ENCODE results near the gene ATRAID. TPM values are rescaled to one million over a fixed set of nuclear protein-coding genes. Genes with fewer than 3 reads are reported as not detected.
"Not testable (repeated sequence)": the region's sequence is repeated elsewhere in the genome, so short reads cannot be mapped to it uniquely, and the experiment has no call there.

Gene ATRAID
- total and polyA plus RNA-seq, 9 donors: 84.5 to 121 (median 94.2) TPM

GRCh38 chr2:27189989-27190388 lies 21.9 kb upstream of the ATRAID start:
- 100% methylated on average over 1 of the region's 8 CpGs for whole genome bisulfite sequencing (ENCODE audit: insufficient coverage)
- Histone ChIP-seq H3K27me3 (ENCODE audit: control insufficient read depth, insufficient read depth, low read length) (no peaks in the 10 kb centered on the region), H3K36me3 (ENCODE audit: control insufficient read depth, insufficient read depth, low read length) (no peaks in the 10 kb centered on the region), H3K9me3 (replicated peaks; ENCODE audit: control insufficient read depth, low read depth, low read length) (no peaks in the 10 kb centered on the region), H3K4me3 (ENCODE audit: low read length) (no peak overlapping the region), H3K4me1 (ENCODE audit: control insufficient read depth, insufficient read depth, low read length) (no peaks in the 10 kb centered on the region), H3K27ac (ENCODE audit: low read length) (no peak overlapping the region)
- DNase-seq: no peak

- H3K27me3 ChIP-seq (ENCODE audit: control insufficient read depth, insufficient read depth, low read length): no peaks in the 10 kb centered on the region
- H3K27ac ChIP-seq (ENCODE audit: low read length): no peak overlapping the region
- H3K9me3 ChIP-seq (replicated peaks; ENCODE audit: control insufficient read depth, low read depth, low read length): no peaks in the 10 kb centered on the region
- H3K4me1 ChIP-seq (ENCODE audit: control insufficient read depth, insufficient read depth, low read length): no peaks in the 10 kb centered on the region
- H3K36me3 ChIP-seq (ENCODE audit: control insufficient read depth, insufficient read depth, low read length): no peaks in the 10 kb centered on the region
- no peak overlapping the region for H3K4me3 ChIP-seq (ENCODE audit: low read length)
- DNase-seq: peak; percentile 77
- 44% methylated on average over 3 of the region's 8 CpGs for WGBS (ENCODE audit: insufficient coverage)
Measured at GRCh38 chr2:27191070-27191829, 20.6 kb upstream of the ATRAID start.

GRCh38 chr2:27194538-27195354 lies 17.1 kb upstream of the ATRAID start:
- 79% methylated on average over 5 of the region's 17 CpGs for WGBS (ENCODE audit: insufficient coverage)
- H3K27me3 ChIP-seq (ENCODE audit: control insufficient read depth, insufficient read depth, low read length): no peaks in the 10 kb centered on the region
- H3K4me3 ChIP-seq (ENCODE audit: low read length): no peak overlapping the region
- no peaks in the 10 kb centered on the region for H3K9me3 ChIP-seq (replicated peaks; ENCODE audit: control insufficient read depth, low read depth, low read length)
- H3K4me1 ChIP-seq (ENCODE audit: control insufficient read depth, insufficient read depth, low read length): no peaks in the 10 kb centered on the region
- no peak for DNase-seq
- H3K36me3 ChIP-seq (ENCODE audit: control insufficient read depth, insufficient read depth, low read length): peaks cover 6% of the 10 kb centered on the region
- no peak overlapping the region for H3K27ac ChIP-seq (ENCODE audit: low read length)

GRCh38 chr2:27195799-27196198 lies 16.0 kb upstream of the ATRAID start:
- DNase-seq; H3K9me3 ChIP-seq (replicated peaks; ENCODE audit: control insufficient read depth, low read depth, low read length); H3K27me3 ChIP-seq (ENCODE audit: control insufficient read depth, insufficient read depth, low read length); H3K4me3 ChIP-seq (ENCODE audit: low read length); H3K27ac ChIP-seq (ENCODE audit: low read length); H3K4me1 ChIP-seq (ENCODE audit: control insufficient read depth, insufficient read depth, low read length): not testable (repeated sequence)
- no CpG with 5 or more reads among the region's 3 CpGs for WGBS (ENCODE audit: insufficient coverage)
- peaks cover 11% of the 10 kb centered on the region for H3K36me3 ChIP-seq (ENCODE audit: control insufficient read depth, insufficient read depth, low read length)

GRCh38 chr2:27198068-27198467 lies 13.8 kb upstream of the ATRAID start:
- H3K27ac ChIP-seq (ENCODE audit: low read length); H3K4me3 ChIP-seq (ENCODE audit: low read length); H3K4me1 ChIP-seq (ENCODE audit: control insufficient read depth, insufficient read depth, low read length); DNase-seq; H3K9me3 ChIP-seq (replicated peaks; ENCODE audit: control insufficient read depth, low read depth, low read length); H3K27me3 ChIP-seq (ENCODE audit: control insufficient read depth, insufficient read depth, low read length): not testable (repeated sequence)
- peaks cover 29% of the 10 kb centered on the region for H3K36me3 ChIP-seq (ENCODE audit: control insufficient read depth, insufficient read depth, low read length)
- no CpG with 5 or more reads among the region's 3 CpGs for WGBS (ENCODE audit: insufficient coverage)

GRCh38 chr2:27198627-27199026 lies 13.2 kb upstream of the ATRAID start:
- Histone ChIP-seq H3K4me3 (ENCODE audit: low read length) (no peak overlapping the region), H3K4me1 (ENCODE audit: control insufficient read depth, insufficient read depth, low read length) (no peaks in the 10 kb centered on the region), H3K27ac (ENCODE audit: low read length) (no peak overlapping the region), H3K36me3 (ENCODE audit: control insufficient read depth, insufficient read depth, low read length) (peaks cover 34% of the 10 kb centered on the region), H3K27me3 (ENCODE audit: control insufficient read depth, insufficient read depth, low read length) (no peaks in the 10 kb centered on the region), H3K9me3 (replicated peaks; ENCODE audit: control insufficient read depth, low read depth, low read length) (no peaks in the 10 kb centered on the region)
- no peak for DNase-seq
- WGBS (ENCODE audit: insufficient coverage): 66% methylated on average over 2 of the region's 2 CpGs

GRCh38 chr2:27199241-27199640 lies 12.6 kb upstream of the ATRAID start:
- 60% methylated on average over 1 of the region's 2 CpGs for WGBS (ENCODE audit: insufficient coverage)
- Histone ChIP-seq H3K36me3 (ENCODE audit: control insufficient read depth, insufficient read depth, low read length) (peaks cover 40% of the 10 kb centered on the region), H3K27me3 (ENCODE audit: control insufficient read depth, insufficient read depth, low read length) (no peaks in the 10 kb centered on the region), H3K4me1 (ENCODE audit: control insufficient read depth, insufficient read depth, low read length) (no peaks in the 10 kb centered on the region), H3K27ac (ENCODE audit: low read length) (no peak overlapping the region), H3K9me3 (replicated peaks; ENCODE audit: control insufficient read depth, low read depth, low read length) (no peaks in the 10 kb centered on the region), H3K4me3 (ENCODE audit: low read length) (no peak overlapping the region)
- no peak for DNase-seq

GRCh38 chr2:27201675-27202074 lies 10.2 kb upstream of the ATRAID start:
- no peaks in the 10 kb centered on the region for H3K4me1 ChIP-seq (ENCODE audit: control insufficient read depth, insufficient read depth, low read length)
- DNase-seq: no peak
- H3K4me3 ChIP-seq (ENCODE audit: low read length): no peak overlapping the region
- 98% methylated on average over 6 of the region's 7 CpGs for WGBS (ENCODE audit: insufficient coverage)
- peaks cover 63% of the 10 kb centered on the region for H3K36me3 ChIP-seq (ENCODE audit: control insufficient read depth, insufficient read depth, low read length)
- no peaks in the 10 kb centered on the region for H3K9me3 ChIP-seq (replicated peaks; ENCODE audit: control insufficient read depth, low read depth, low read length)
- no peaks in the 10 kb centered on the region for H3K27me3 ChIP-seq (ENCODE audit: control insufficient read depth, insufficient read depth, low read length)
- H3K27ac ChIP-seq (ENCODE audit: low read length): no peak overlapping the region

GRCh38 chr2:27202854-27203253 lies 9.0 kb upstream of the ATRAID start:
- DNase-seq: no peak
- Histone ChIP-seq H3K27ac (ENCODE audit: low read length) (no peak overlapping the region), H3K9me3 (replicated peaks; ENCODE audit: control insufficient read depth, low read depth, low read length) (no peaks in the 10 kb centered on the region), H3K4me3 (ENCODE audit: low read length) (no peak overlapping the region), H3K36me3 (ENCODE audit: control insufficient read depth, insufficient read depth, low read length) (peaks cover 72% of the 10 kb centered on the region), H3K27me3 (ENCODE audit: control insufficient read depth, insufficient read depth, low read length) (no peaks in the 10 kb centered on the region), H3K4me1 (ENCODE audit: control insufficient read depth, insufficient read depth, low read length) (no peaks in the 10 kb centered on the region)
- 60% methylated on average over 1 of the region's 2 CpGs for WGBS (ENCODE audit: insufficient coverage)

GRCh38 chr2:27203741-27204140 lies 8.1 kb upstream of the ATRAID start:
- Histone ChIP-seq H3K4me1 (ENCODE audit: control insufficient read depth, insufficient read depth, low read length) (no peaks in the 10 kb centered on the region), H3K4me3 (ENCODE audit: low read length) (no peak overlapping the region), H3K36me3 (ENCODE audit: control insufficient read depth, insufficient read depth, low read length) (peaks cover 81% of the 10 kb centered on the region), H3K27ac (ENCODE audit: low read length) (no peak overlapping the region), H3K27me3 (ENCODE audit: control insufficient read depth, insufficient read depth, low read length) (no peaks in the 10 kb centered on the region), H3K9me3 (replicated peaks; ENCODE audit: control insufficient read depth, low read depth, low read length) (no peaks in the 10 kb centered on the region)
- 96% methylated on average over 8 of the region's 9 CpGs for WGBS (ENCODE audit: insufficient coverage)
- DNase-seq: no peak
